Mesothelial cell of epicardium (in vitro differentiated cells): ENCODE data around the gene C2orf15. TPM values are rescaled to one million over a fixed set of nuclear protein-coding genes. Genes with fewer than 3 reads are reported as not detected.

ENCODE experiments used
- DNase-seq, 2 experiments: peaks; one replicate each; pipeline ENCODE4 v3.0.0; 2021; ENCODE audit warnings: low spot score in 2 of 2; ENCODE audit not compliant: unreplicated experiment in 2 of 2
- H3K27ac Mint-ChIP-seq: 2 replicates; pipeline ENCODE4 v1.8.0; 2021; ENCODE audit warnings: mixed read lengths
- H3K27me3 Mint-ChIP-seq: 2 replicates; pipeline ENCODE4 v1.8.0; 2021; ENCODE audit warnings: low read depth, mixed read lengths
- H3K36me3 Mint-ChIP-seq: 2 replicates; pipeline ENCODE4 v1.8.0; 2021; ENCODE audit warnings: mixed read lengths
- H3K4me1 Mint-ChIP-seq: 2 replicates; pipeline ENCODE4 v1.8.0; 2021; ENCODE audit warnings: mixed read lengths
- H3K4me3 Mint-ChIP-seq: 2 replicates; pipeline ENCODE4 v1.8.0; 2021; ENCODE audit warnings: mild to moderate bottlenecking, moderate library complexity, mixed read lengths
- H3K9me3 Mint-ChIP-seq: 2 replicates; pipeline ENCODE4 v1.8.0; 2021; ENCODE audit warnings: mixed read lengths
- total RNA-seq: library from RNA; stranded (reverse); gene quantifications from 3 replicates; pipeline ENCODE4 v1.2.1, GENCODE V29; 2021
- TF ChIP-seq, protein P1 (sequence below): fragments of 200-600 bp; sonication (generic); IDR thresholded peaks from one replicate; pipeline ENCODE4 v1.5.0; 2021; ENCODE audit warnings: antibody characterized with exemption; ENCODE audit not compliant: unreplicated experiment

Gene C2orf15
- total RNA-seq, 1 donor from 2014 or later = 7.8 TPM

GRCh38 chr2:99154643-99155536 is 13.4 kb downstream of the C2orf15 start, which contains the start of the genes LIPT1 and TSGA10:
LIPT1 (plus strand) TSS chr2:99154967; CDS start chr2:99161958, 6,991 bp downstream.
TSGA10 (minus strand) TSS chr2:99154942; CDS start chr2:99109439, 45,503 bp downstream.
- TF ChIP-seq, protein P1, sequence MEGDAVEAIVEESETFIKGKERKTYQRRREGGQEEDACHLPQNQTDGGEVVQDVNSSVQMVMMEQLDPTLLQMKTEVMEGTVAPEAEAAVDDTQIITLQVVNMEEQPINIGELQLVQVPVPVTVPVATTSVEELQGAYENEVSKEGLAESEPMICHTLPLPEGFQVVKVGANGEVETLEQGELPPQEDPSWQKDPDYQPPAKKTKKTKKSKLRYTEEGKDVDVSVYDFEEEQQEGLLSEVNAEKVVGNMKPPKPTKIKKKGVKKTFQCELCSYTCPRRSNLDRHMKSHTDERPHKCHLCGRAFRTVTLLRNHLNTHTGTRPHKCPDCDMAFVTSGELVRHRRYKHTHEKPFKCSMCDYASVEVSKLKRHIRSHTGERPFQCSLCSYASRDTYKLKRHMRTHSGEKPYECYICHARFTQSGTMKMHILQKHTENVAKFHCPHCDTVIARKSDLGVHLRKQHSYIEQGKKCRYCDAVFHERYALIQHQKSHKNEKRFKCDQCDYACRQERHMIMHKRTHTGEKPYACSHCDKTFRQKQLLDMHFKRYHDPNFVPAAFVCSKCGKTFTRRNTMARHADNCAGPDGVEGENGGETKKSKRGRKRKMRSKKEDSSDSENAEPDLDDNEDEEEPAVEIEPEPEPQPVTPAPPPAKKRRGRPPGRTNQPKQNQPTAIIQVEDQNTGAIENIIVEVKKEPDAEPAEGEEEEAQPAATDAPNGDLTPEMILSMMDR = no peak
- Mint-ChIP-seq H3K4me3 (peak within 1 kb of the TSS; percentile 94), H3K36me3 (peaks cover 17% of the 10 kb centered on the region), H3K4me1 (peaks cover 13% of the 10 kb centered on the region), H3K27ac (peak within 1 kb of the TSS; percentile 95), H3K9me3 (no peaks in the 10 kb centered on the region), H3K27me3 (no peaks in the 10 kb centered on the region)
- peak; percentile 74 to 88 for DNase-seq

- no peaks in the 10 kb centered on the region for H3K9me3 Mint-ChIP-seq
- peak overlapping the region; percentile 9 for H3K4me3 Mint-ChIP-seq
- no peak for DNase-seq
- H3K36me3 Mint-ChIP-seq = peaks cover 18% of the 10 kb centered on the region
- H3K27ac Mint-ChIP-seq = peak overlapping the region; percentile 21
- no peaks in the 10 kb centered on the region for H3K27me3 Mint-ChIP-seq
- TF ChIP-seq, protein P1 = no peak
- H3K4me1 Mint-ChIP-seq = peaks cover 13% of the 10 kb centered on the region
These were observed 15.4 kb downstream of the C2orf15 start for GRCh38 chr2:99156891-99157290.

DNA sequence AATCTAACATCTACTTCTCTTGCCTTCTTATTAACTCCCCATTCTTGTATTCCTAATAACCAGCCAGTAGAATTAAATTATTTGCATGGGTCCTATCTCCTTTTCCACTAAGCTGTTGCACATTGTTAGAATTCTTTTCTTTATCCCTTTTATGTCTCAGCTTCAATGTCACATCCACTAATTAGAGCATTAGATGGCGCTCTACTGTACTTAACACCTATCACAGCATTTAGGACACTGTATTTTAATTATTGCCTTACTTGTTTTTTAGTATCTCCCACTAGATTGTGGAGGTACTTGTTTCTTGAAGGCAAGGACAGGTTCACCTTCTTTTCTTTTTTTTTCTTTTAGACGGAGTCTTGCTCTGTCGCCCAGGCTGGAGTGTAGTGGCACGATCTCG is 17.1 kb downstream of the C2orf15 start:
- no peak overlapping the region for H3K4me3 Mint-ChIP-seq
- TF ChIP-seq, protein P1 = no peak
- no peaks in the 10 kb centered on the region for H3K9me3 Mint-ChIP-seq
- H3K36me3 Mint-ChIP-seq = peaks cover 18% of the 10 kb centered on the region
- DNase-seq = no peak
- peaks cover 13% of the 10 kb centered on the region for H3K4me1 Mint-ChIP-seq
- no peaks in the 10 kb centered on the region for H3K27me3 Mint-ChIP-seq
- no peak overlapping the region for H3K27ac Mint-ChIP-seq

DNA sequence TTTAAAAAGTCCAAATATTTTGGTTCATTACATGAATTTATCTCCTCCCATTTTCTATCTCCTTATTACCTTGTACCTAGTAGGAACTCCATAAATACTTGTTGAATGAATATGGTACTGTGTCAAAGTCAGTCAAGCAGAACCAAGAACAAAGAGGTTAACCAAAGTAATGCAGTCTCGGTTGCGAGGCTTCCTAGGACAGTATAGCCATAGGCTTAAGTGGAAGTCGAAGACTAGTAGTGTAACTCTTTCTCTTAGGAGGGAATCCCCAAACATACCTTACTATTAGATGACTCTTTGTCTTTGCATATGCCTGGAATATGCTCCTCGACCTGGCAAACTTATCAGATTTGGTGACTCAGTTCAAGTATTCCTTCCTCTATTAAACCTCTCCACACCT is 18.1 kb downstream of the C2orf15 start:
- no peak overlapping the region for H3K27ac Mint-ChIP-seq
- DNase-seq = no peak
- no peak overlapping the region for H3K4me3 Mint-ChIP-seq
- H3K9me3 Mint-ChIP-seq = no peaks in the 10 kb centered on the region
- no peaks in the 10 kb centered on the region for H3K27me3 Mint-ChIP-seq
- TF ChIP-seq, protein P1 = no peak
- peaks cover 18% of the 10 kb centered on the region for H3K36me3 Mint-ChIP-seq
- peaks cover 13% of the 10 kb centered on the region for H3K4me1 Mint-ChIP-seq

GRCh38 chr2:99166218-99166617 is 24.7 kb downstream of the C2orf15 start:
- Mint-ChIP-seq H3K27me3 (no peaks in the 10 kb centered on the region), H3K4me3 (no peak overlapping the region), H3K36me3 (peaks cover 11% of the 10 kb centered on the region), H3K9me3 (no peaks in the 10 kb centered on the region), H3K27ac (no peak overlapping the region), H3K4me1 (no peaks in the 10 kb centered on the region)
- TF ChIP-seq, protein P1 = no peak
- DNase-seq = no peak
